Activated naive CD4-positive, alpha-beta T cell treated with anti-CD3 and anti-CD28 coated beads, Interleukin-2, amount 10 ng/mL, durations not matched to agents 7 days and 5 days (primary cell): ENCODE data around the gene SERINC1.

Source experiments
- CTCF ChIA-PET: fragments of 350-600 bp; sonication (Branson Sonifier 250); formaldehyde crosslinking; loops from one replicate; lab custom pipeline; 2021; ENCODE audit warnings: antibody characterized with exemption; lab: Charles Lee
- DNase-seq: peaks from one replicate; pipeline ENCODE4 v3.0.0-alpha.2; 2020
- H3K27ac Mint-ChIP-seq: one replicate; pipeline ENCODE4 v1.8.0; 2021; ENCODE audit warnings: mild to moderate bottlenecking, moderate library complexity, mixed read lengths
- H3K27me3 Mint-ChIP-seq: one replicate; pipeline ENCODE4 v1.8.0; 2021; ENCODE audit warnings: mild to moderate bottlenecking, mixed read lengths
- H3K36me3 Mint-ChIP-seq: one replicate; pipeline ENCODE4 v1.8.0; 2021; ENCODE audit warnings: mixed read lengths
- H3K4me1 Mint-ChIP-seq: one replicate; pipeline ENCODE4 v1.8.0; 2021; ENCODE audit warnings: mixed read lengths
- H3K4me3 Mint-ChIP-seq: one replicate; pipeline ENCODE4 v1.8.0; 2021; ENCODE audit warnings: mild to moderate bottlenecking, moderate library complexity, mixed read lengths
- H3K9me3 Mint-ChIP-seq: one replicate; pipeline ENCODE4 v1.8.0; 2021; ENCODE audit warnings: mixed read lengths

SERINC1 gene

GRCh38 chr6:122399055-122399347 lies 72.6 kb downstream of the SERINC1 start:
- peak overlapping the region; percentile 98 for H3K4me3 Mint-ChIP-seq
- H3K36me3 Mint-ChIP-seq = peaks cover 12% of the 10 kb centered on the region
- DNase-seq = no peak
- H3K27me3 Mint-ChIP-seq = no peaks in the 10 kb centered on the region
- CTCF ChIA-PET = interaction anchor here (0.7 to 1.4 kb wide), 2 partner anchors 33 to 131 kb away, joined by 3 to 4 read pairs; no protein-coding TSS in a partner anchor
- H3K4me1 Mint-ChIP-seq = peaks cover 31% of the 10 kb centered on the region
- peak overlapping the region; percentile 89 for H3K27ac Mint-ChIP-seq
- no peaks in the 10 kb centered on the region for H3K9me3 Mint-ChIP-seq

- Mint-ChIP-seq H3K4me1 (peaks cover 1% of the 10 kb centered on the region), H3K9me3 (no peaks in the 10 kb centered on the region), H3K27me3 (no peaks in the 10 kb centered on the region), H3K27ac (no peak overlapping the region), H3K4me3 (no peak overlapping the region), H3K36me3 (no peaks in the 10 kb centered on the region)
- DNase-seq = no peak
- CTCF ChIA-PET = interaction anchor here (1.1 kb wide), 1 partner anchor 18 kb away, joined by 4 read pairs; no protein-coding TSS in a partner anchor
Observed at GRCh38 chr6:122394016-122394415, 77.6 kb downstream of the SERINC1 start.

GRCh38 chr6:122393351-122393896 lies 78.2 kb downstream of the SERINC1 start:
- Mint-ChIP-seq H3K27me3 (no peaks in the 10 kb centered on the region), H3K36me3 (no peaks in the 10 kb centered on the region), H3K4me1 (no peaks in the 10 kb centered on the region), H3K9me3 (no peaks in the 10 kb centered on the region), H3K4me3 (no peak overlapping the region), H3K27ac (no peak overlapping the region)
- DNase-seq = no peak
- CTCF ChIA-PET = interaction anchor here (1.1 kb wide), 1 partner anchor 19 kb away, joined by 4 read pairs; no protein-coding TSS in a partner anchor
